Caco-2 (cell line): ENCODE measurements around the gene SLFN12L. TPM values are rescaled to one million over a fixed set of nuclear protein-coding genes. Genes with fewer than 3 reads are reported as not detected.

Experiments used
- BruUV-seq: library from RNA; stranded (reverse); fragments of 400-500 nt; replicated peaks from 2 replicates; lab custom pipeline; 2021; lab: Mats Ljungman, UMichigan
- CTCF ChIA-PET: fragments of 300-600 bp; sonication (Branson Sonifier 250); formaldehyde crosslinking; loops from one replicate; lab custom pipeline; 2022; ENCODE audit warnings: antibody characterized with exemption; lab: Charles Lee
- POLR2A ChIA-PET: fragments of 300-600 bp; sonication (Branson Sonifier 250); formaldehyde crosslinking; loops from one replicate; lab custom pipeline; 2022; ENCODE audit warnings: antibody characterized with exemption; lab: Charles Lee
- DNase-seq, 2 experiments: peaks; one replicate each; pipeline versions ENCODE4 v3.0.0 to v3.0.0-alpha.2; 2020 to 2022
- H3K27me3 ChIP-seq: replicated peaks from 2 replicates; pipeline ENCODE4 v1.6.0; 2011; ENCODE audit warnings: low read length; ENCODE audit not compliant: control insufficient read depth, insufficient read depth
- H3K36me3 ChIP-seq: 2 replicates; pipeline ENCODE4 v1.5.1; 2011; ENCODE audit warnings: low read length; ENCODE audit not compliant: control insufficient read depth, insufficient read depth
- H3K4me1 ChIP-seq: fragments of 250-450 bp; sonication (Bioruptor Pico); 2 replicates; pipeline ENCODE4 v1.5.1; 2020; ENCODE audit warnings: mild to moderate bottlenecking
- H3K4me3 ChIP-seq: 2 replicates; pipeline ENCODE4 v1.5.1; 2011; ENCODE audit warnings: low read depth, mild to moderate bottlenecking, control low read depth, low read length
- H3K9me3 ChIP-seq: fragments of 250-450 bp; sonication (Bioruptor Pico); 2 replicates; pipeline ENCODE4 v1.5.1; 2020; ENCODE audit warnings: mild to moderate bottlenecking, moderate library complexity
- H3K27ac Mint-ChIP-seq: one replicate; pipeline ENCODE4 v1.8.0; 2022; ENCODE audit warnings: mixed read lengths; ENCODE audit not compliant: unreplicated experiment
- H3K27me3 Mint-ChIP-seq: one replicate; pipeline ENCODE4 v1.8.0; 2022; ENCODE audit warnings: mixed read lengths; ENCODE audit not compliant: insufficient read depth, unreplicated experiment
- H3K36me3 Mint-ChIP-seq: one replicate; pipeline ENCODE4 v1.8.0; 2022; ENCODE audit warnings: mild to moderate bottlenecking, mixed read lengths; ENCODE audit not compliant: insufficient read depth, unreplicated experiment
- H3K4me1 Mint-ChIP-seq: one replicate; pipeline ENCODE4 v1.8.0; 2022; ENCODE audit warnings: low read depth, mixed read lengths; ENCODE audit not compliant: unreplicated experiment
- H3K4me3 Mint-ChIP-seq: one replicate; pipeline ENCODE4 v1.8.0; 2022; ENCODE audit warnings: mild to moderate bottlenecking, moderate library complexity, mixed read lengths; ENCODE audit not compliant: unreplicated experiment
- H3K9me3 Mint-ChIP-seq: one replicate; pipeline ENCODE4 v1.8.0; 2022; ENCODE audit warnings: mixed read lengths; ENCODE audit not compliant: unreplicated experiment
- intact Hi-C: fragments of 100-400 bp; cut with micrococcal nuclease; formaldehyde crosslinking; loops from one replicate; pipeline ENCODE4 v1.10.0; 2022; ENCODE audit not compliant: unreplicated experiment
- total RNA-seq: library from RNA; stranded (reverse); gene quantifications from 2 replicates; pipeline ENCODE4 v1.2.3, GENCODE V29; 2022
- TF ChIP-seq, protein P1 (sequence below), 2 experiments: fragments of 200-600 bp in 1 of 2; IDR thresholded peaks; 1 replicate in 1 of 2; 2 replicates in 1 of 2; pipeline versions ENCODE4 v1.5.1 to v1.8.0; 2011 to 2022; ENCODE audit warnings: antibody characterized with exemption in 1 of 2, control low read depth in 1 of 2, inconsistent platforms in 1 of 2, low read depth in 1 of 2, low read length in 1 of 2, mild to moderate bottlenecking in 1 of 2, moderate library complexity in 1 of 2; ENCODE audit not compliant: insufficient read depth in 1 of 2, severe bottlenecking in 1 of 2, unreplicated experiment in 1 of 2

SLFN12L gene
- total RNA-seq, 1 experiment from 2014 or later: not detected

DNA sequence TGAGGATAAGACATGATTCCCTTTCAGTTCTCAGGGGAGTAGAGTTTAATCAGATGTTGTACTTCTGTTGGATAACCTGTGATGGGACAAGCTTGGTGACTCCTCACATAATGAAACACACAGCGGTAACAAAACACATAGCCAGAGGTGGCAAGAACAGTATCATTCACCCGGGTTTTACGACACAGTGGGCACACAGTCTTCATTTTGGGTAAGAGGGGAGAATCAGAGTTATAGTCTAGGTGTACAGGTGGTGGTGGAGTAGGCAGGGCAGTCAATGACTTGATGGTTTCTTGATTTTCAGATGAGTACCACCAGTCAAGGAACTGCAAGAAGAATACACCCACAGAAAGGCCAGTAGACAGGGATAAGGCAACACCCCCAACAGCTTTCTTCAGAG, 38.3 kb upstream of the SLFN12L start:
- Histone ChIP-seq H3K9me3 (no peaks in the 10 kb centered on the region), H3K4me1 (peaks cover 6% of the 10 kb centered on the region), H3K36me3 (no peaks in the 10 kb centered on the region), H3K4me3 (no peak overlapping the region), H3K27me3 (no peaks in the 10 kb centered on the region)
- no peak for DNase-seq
- no peak overlapping the region for H3K4me3 Mint-ChIP-seq
- no TSS peak for BruUV-seq
- TF ChIP-seq, protein P1, sequence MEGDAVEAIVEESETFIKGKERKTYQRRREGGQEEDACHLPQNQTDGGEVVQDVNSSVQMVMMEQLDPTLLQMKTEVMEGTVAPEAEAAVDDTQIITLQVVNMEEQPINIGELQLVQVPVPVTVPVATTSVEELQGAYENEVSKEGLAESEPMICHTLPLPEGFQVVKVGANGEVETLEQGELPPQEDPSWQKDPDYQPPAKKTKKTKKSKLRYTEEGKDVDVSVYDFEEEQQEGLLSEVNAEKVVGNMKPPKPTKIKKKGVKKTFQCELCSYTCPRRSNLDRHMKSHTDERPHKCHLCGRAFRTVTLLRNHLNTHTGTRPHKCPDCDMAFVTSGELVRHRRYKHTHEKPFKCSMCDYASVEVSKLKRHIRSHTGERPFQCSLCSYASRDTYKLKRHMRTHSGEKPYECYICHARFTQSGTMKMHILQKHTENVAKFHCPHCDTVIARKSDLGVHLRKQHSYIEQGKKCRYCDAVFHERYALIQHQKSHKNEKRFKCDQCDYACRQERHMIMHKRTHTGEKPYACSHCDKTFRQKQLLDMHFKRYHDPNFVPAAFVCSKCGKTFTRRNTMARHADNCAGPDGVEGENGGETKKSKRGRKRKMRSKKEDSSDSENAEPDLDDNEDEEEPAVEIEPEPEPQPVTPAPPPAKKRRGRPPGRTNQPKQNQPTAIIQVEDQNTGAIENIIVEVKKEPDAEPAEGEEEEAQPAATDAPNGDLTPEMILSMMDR (IDR thresholded peaks at IDR 0.05; ENCODE audit: insufficient read depth in 1 of 2, low read depth in 1 of 2, low read length in 1 of 2, severe bottlenecking in 1 of 2, unreplicated experiment in 1 of 2): no peak
- no peaks in the 10 kb centered on the region for H3K27me3 Mint-ChIP-seq
- H3K9me3 Mint-ChIP-seq: no peaks in the 10 kb centered on the region
- H3K27ac Mint-ChIP-seq: no peak overlapping the region
- H3K36me3 Mint-ChIP-seq: peaks cover 17% of the 10 kb centered on the region
- intact Hi-C loops: no loop called here
- CTCF ChIA-PET: interaction anchor here (0.7 kb wide), 1 partner anchor 311 kb away, joined by 7 read pairs; no protein-coding TSS in a partner anchor
- POLR2A ChIA-PET: no interaction called here
- H3K4me1 Mint-ChIP-seq: peaks cover 6% of the 10 kb centered on the region

GRCh38 chr17:35569405-35569804, 31.9 kb upstream of the SLFN12L start:
- no peak overlapping the region for H3K27ac Mint-ChIP-seq

GRCh38 chr17:35568561-35568960, 31.1 kb upstream of the SLFN12L start:
- H3K36me3 Mint-ChIP-seq: peaks cover 20% of the 10 kb centered on the region
- ChIA-PET POLR2A (interaction anchor here (0.5 to 2.7 kb wide), 5 partner anchors 10 to 240 kb away, joined by 3 to 22 read pairs (median 6); partner anchors contain the start of genes AP2B1, PEX12 and TAF15), CTCF (no interaction called here)
- H3K27me3 ChIP-seq: no peaks in the 10 kb centered on the region
- H3K4me1 Mint-ChIP-seq: peaks cover 15% of the 10 kb centered on the region
- H3K4me3 ChIP-seq: peak overlapping the region; percentile 54
- H3K4me1 ChIP-seq: peaks cover 4% of the 10 kb centered on the region
- no TSS peak for BruUV-seq
- H3K4me3 Mint-ChIP-seq: peak overlapping the region; percentile 75
- no peaks in the 10 kb centered on the region for H3K9me3 Mint-ChIP-seq
- peak in 1 of 2 experiments; percentile 32 for DNase-seq
- TF ChIP-seq, protein P1 (IDR thresholded peaks at IDR 0.05; ENCODE audit: insufficient read depth in 1 of 2, low read depth in 1 of 2, low read length in 1 of 2, severe bottlenecking in 1 of 2, unreplicated experiment in 1 of 2): no peak
- peaks cover 2% of the 10 kb centered on the region for H3K27me3 Mint-ChIP-seq
- intact Hi-C loops: loop anchor here (1.0 kb wide), 1 partner anchor 19 kb away; the partner anchor contains the start of gene AP2B1
- no peaks in the 10 kb centered on the region for H3K36me3 ChIP-seq
- no peaks in the 10 kb centered on the region for H3K9me3 ChIP-seq
- peak overlapping the region; percentile 56 for H3K27ac Mint-ChIP-seq

More at GRCh38 chr17:35569405-35569804, 31.9 kb upstream of the SLFN12L start:
- intact Hi-C loops: no loop called here
- BruUV-seq: no TSS peak
- no peaks in the 10 kb centered on the region for H3K9me3 ChIP-seq
- H3K4me3 ChIP-seq: peak overlapping the region; percentile 54
- Mint-ChIP-seq H3K4me1 (peaks cover 15% of the 10 kb centered on the region), H3K27me3 (no peaks in the 10 kb centered on the region), H3K36me3 (peaks cover 20% of the 10 kb centered on the region), H3K4me3 (peak overlapping the region; percentile 58), H3K9me3 (no peaks in the 10 kb centered on the region)
- ChIA-PET CTCF (no interaction called here), POLR2A (interaction anchor here (0.7 kb wide), 1 partner anchor 17 kb away, joined by 4 read pairs; no protein-coding TSS in a partner anchor)
- DNase-seq: no peak
- peaks cover 4% of the 10 kb centered on the region for H3K4me1 ChIP-seq
- no peaks in the 10 kb centered on the region for H3K36me3 ChIP-seq
- H3K27me3 ChIP-seq: no peaks in the 10 kb centered on the region
- TF ChIP-seq, protein P1 (IDR thresholded peaks at IDR 0.05; ENCODE audit: insufficient read depth in 1 of 2, low read depth in 1 of 2, low read length in 1 of 2, severe bottlenecking in 1 of 2, unreplicated experiment in 1 of 2): no peak
